ENCODE measurements around the gene NUDT1. TPM values are rescaled to one million over a fixed set of nuclear protein-coding genes. Genes with fewer than 3 reads are reported as not detected.

Gene NUDT1
- total and polyA plus RNA-seq, 2 experiments from 2014 or later = 54.5 to 163 TPM

DNA sequence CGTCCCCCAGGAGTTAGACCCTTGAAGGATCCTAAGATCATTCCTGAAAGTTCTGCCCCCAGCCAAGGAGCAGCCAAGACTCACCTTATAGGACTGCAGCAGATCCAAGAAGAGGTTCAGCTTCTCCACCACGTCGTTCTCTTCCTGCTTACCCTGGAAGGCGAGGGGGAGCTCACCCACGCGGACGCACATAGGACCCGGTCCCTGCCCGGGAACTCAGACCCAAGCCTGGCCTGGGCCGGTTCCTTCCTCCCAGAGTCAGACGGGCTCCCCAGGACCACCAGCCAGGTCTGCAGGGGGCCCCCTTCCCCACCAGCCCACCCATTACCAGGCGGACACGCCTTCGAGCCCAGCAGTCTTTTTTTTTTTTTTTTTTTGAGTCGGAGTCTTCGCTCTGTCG, 15.6 kb downstream of the NUDT1 start:
- no peak; the same call in 2 of the 3 replicates for ATAC-seq
- Histone ChIP-seq H3K36me3 (ENCODE audit: insufficient read depth) (no peaks in the 10 kb centered on the region), H3K4me1 (ENCODE audit: insufficient read depth) (no peaks in the 10 kb centered on the region)

More for the DNA sequence above, 15.6 kb downstream of the NUDT1 start:
- TF ChIP-seq, protein P1, sequence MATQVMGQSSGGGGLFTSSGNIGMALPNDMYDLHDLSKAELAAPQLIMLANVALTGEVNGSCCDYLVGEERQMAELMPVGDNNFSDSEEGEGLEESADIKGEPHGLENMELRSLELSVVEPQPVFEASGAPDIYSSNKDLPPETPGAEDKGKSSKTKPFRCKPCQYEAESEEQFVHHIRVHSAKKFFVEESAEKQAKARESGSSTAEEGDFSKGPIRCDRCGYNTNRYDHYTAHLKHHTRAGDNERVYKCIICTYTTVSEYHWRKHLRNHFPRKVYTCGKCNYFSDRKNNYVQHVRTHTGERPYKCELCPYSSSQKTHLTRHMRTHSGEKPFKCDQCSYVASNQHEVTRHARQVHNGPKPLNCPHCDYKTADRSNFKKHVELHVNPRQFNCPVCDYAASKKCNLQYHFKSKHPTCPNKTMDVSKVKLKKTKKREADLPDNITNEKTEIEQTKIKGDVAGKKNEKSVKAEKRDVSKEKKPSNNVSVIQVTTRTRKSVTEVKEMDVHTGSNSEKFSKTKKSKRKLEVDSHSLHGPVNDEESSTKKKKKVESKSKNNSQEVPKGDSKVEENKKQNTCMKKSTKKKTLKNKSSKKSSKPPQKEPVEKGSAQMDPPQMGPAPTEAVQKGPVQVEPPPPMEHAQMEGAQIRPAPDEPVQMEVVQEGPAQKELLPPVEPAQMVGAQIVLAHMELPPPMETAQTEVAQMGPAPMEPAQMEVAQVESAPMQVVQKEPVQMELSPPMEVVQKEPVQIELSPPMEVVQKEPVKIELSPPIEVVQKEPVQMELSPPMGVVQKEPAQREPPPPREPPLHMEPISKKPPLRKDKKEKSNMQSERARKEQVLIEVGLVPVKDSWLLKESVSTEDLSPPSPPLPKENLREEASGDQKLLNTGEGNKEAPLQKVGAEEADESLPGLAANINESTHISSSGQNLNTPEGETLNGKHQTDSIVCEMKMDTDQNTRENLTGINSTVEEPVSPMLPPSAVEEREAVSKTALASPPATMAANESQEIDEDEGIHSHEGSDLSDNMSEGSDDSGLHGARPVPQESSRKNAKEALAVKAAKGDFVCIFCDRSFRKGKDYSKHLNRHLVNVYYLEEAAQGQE (IDR thresholded peaks at IDR 0.05; ENCODE audit: unreplicated experiment) = no peak
- TF ChIP-seq, protein P2, sequence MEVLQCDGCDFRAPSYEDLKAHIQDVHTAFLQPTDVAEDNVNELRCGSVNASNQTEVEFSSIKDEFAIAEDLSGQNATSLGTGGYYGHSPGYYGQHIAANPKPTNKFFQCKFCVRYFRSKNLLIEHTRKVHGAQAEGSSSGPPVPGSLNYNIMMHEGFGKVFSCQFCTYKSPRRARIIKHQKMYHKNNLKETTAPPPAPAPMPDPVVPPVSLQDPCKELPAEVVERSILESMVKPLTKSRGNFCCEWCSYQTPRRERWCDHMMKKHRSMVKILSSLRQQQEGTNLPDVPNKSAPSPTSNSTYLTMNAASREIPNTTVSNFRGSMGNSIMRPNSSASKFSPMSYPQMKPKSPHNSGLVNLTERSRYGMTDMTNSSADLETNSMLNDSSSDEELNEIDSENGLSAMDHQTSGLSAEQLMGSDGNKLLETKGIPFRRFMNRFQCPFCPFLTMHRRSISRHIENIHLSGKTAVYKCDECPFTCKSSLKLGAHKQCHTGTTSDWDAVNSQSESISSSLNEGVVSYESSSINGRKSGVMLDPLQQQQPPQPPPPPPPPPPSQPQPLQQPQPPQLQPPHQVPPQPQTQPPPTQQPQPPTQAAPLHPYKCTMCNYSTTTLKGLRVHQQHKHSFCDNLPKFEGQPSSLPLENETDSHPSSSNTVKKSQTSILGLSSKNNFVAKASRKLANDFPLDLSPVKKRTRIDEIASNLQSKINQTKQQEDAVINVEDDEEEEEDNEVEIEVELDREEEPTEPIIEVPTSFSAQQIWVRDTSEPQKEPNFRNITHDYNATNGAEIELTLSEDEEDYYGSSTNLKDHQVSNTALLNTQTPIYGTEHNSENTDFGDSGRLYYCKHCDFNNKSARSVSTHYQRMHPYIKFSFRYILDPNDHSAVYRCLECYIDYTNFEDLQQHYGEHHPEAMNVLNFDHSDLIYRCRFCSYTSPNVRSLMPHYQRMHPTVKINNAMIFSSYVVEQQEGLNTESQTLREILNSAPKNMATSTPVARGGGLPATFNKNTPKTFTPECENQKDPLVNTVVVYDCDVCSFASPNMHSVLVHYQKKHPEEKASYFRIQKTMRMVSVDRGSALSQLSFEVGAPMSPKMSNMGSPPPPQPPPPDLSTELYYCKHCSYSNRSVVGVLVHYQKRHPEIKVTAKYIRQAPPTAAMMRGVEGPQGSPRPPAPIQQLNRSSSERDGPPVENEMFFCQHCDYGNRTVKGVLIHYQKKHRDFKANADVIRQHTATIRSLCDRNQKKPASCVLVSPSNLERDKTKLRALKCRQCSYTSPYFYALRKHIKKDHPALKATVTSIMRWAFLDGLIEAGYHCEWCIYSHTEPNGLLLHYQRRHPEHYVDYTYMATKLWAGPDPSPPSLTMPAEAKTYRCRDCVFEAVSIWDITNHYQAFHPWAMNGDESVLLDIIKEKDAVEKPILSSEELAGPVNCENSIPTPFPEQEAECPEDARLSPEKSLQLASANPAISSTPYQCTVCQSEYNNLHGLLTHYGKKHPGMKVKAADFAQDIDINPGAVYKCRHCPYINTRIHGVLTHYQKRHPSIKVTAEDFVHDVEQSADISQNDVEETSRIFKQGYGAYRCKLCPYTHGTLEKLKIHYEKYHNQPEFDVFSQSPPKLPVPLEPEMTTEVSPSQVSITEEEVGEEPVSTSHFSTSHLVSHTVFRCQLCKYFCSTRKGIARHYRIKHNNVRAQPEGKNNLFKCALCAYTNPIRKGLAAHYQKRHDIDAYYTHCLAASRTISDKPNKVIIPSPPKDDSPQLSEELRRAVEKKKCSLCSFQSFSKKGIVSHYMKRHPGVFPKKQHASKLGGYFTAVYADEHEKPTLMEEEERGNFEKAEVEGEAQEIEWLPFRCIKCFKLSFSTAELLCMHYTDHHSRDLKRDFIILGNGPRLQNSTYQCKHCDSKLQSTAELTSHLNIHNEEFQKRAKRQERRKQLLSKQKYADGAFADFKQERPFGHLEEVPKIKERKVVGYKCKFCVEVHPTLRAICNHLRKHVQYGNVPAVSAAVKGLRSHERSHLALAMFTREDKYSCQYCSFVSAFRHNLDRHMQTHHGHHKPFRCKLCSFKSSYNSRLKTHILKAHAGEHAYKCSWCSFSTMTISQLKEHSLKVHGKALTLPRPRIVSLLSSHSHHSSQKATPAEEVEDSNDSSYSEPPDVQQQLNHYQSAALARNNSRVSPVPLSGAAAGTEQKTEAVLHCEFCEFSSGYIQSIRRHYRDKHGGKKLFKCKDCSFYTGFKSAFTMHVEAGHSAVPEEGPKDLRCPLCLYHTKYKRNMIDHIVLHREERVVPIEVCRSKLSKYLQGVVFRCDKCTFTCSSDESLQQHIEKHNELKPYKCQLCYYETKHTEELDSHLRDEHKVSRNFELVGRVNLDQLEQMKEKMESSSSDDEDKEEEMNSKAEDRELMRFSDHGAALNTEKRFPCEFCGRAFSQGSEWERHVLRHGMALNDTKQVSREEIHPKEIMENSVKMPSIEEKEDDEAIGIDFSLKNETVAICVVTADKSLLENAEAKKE (CRISPR knock-in tag; IDR thresholded peaks at IDR 0.05) = no peak
- TF ChIP-seq CREB1 (CRISPR knock-in tag; IDR thresholded peaks at IDR 0.05; ENCODE audit: low read depth) = no peak
- TF ChIP-seq, protein P3, sequence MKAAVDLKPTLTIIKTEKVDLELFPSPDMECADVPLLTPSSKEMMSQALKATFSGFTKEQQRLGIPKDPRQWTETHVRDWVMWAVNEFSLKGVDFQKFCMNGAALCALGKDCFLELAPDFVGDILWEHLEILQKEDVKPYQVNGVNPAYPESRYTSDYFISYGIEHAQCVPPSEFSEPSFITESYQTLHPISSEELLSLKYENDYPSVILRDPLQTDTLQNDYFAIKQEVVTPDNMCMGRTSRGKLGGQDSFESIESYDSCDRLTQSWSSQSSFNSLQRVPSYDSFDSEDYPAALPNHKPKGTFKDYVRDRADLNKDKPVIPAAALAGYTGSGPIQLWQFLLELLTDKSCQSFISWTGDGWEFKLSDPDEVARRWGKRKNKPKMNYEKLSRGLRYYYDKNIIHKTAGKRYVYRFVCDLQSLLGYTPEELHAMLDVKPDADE (IDR thresholded peaks at IDR 0.05) = no peak
- no peak for TF ChIP-seq EZH2phosphoT487 (IDR thresholded peaks at IDR 0.05; ENCODE audit: unreplicated experiment)
- TF ChIP-seq POLR2AphosphoS5 (IDR thresholded peaks at IDR 0.05; ENCODE audit: low read depth) = no peak
- no peak for TF ChIP-seq JUNB (IDR thresholded peaks at IDR 0.05; ENCODE audit: unreplicated experiment)
- TF ChIP-seq STAT1 (IDR thresholded peaks at IDR 0.05; ENCODE audit: unreplicated experiment) = no peak
- no peak for TF ChIP-seq EZH2 (IDR thresholded peaks at IDR 0.05; ENCODE audit: low read depth, unreplicated experiment)
- TF ChIP-seq ZNF114 (CRISPR knock-in tag; IDR thresholded peaks at IDR 0.05) = no peak
- no peak for TF ChIP-seq NANOG (IDR thresholded peaks at IDR 0.05; ENCODE audit: borderline replicate concordance)
- no peaks in the 10 kb centered on the region for H3K4me1 Mint-ChIP-seq
- Histone ChIP-seq H4K20me1 (replicated peaks; ENCODE audit: insufficient read depth) (no peaks in the 10 kb centered on the region), H2AFZ (no peak overlapping the region), H3K27ac (ENCODE audit: low read depth) (no peak overlapping the region), H3F3A (replicated peaks; ENCODE audit: low read depth) (no peaks in the 10 kb centered on the region), H3K79me2 (replicated peaks; ENCODE audit: insufficient read depth) (no peaks in the 10 kb centered on the region), H3K9me2 (ENCODE audit: insufficient read depth) (no peaks in the 10 kb centered on the region), H3K4me3 (no peak overlapping the region), H3K27me3 (ENCODE audit: insufficient read depth) (no peaks in the 10 kb centered on the region), H3K4me2 (no peak overlapping the region)
- H3K27me3 Mint-ChIP-seq (ENCODE audit: insufficient read depth, low read depth, poor library complexity) = peaks cover 13% of the 10 kb centered on the region
- H3K9me3 Mint-ChIP-seq = no peaks in the 10 kb centered on the region
- no peak overlapping the region for H3K27ac Mint-ChIP-seq
- H3K36me3 Mint-ChIP-seq (ENCODE audit: low read depth) = peaks cover 10% of the 10 kb centered on the region; the same call in 2 of the 3 replicates
- H3K4me3 Mint-ChIP-seq = no peak overlapping the region
- DNase-seq (ENCODE audit: low spot score) = no peak

Data from GM23338 (cell line).